Testis (tissue), 3 donors: ENCODE data around the gene ELL2. TPM values are rescaled to one million over a fixed set of nuclear protein-coding genes. Genes with fewer than 3 reads are reported as not detected.
A peak's percentile ranks its signal among the peaks of the same experiment; 100 is the strongest.

Experiments
- DNase-seq: peaks from one replicate; pipeline ENCODE4 v3.0.0-alpha.2; 2019
- H3K27ac ChIP-seq, 2 donors: fragments of 200-600 bp; sonication (generic); one replicate each; pipeline ENCODE4 v1.5.1; 2019
- H3K27me3 ChIP-seq: fragments of 200-600 bp; sonication (generic); one replicate; pipeline ENCODE4 v1.5.1; 2019
- H3K36me3 ChIP-seq: fragments of 200-600 bp; sonication (generic); one replicate; pipeline ENCODE4 v1.5.1; 2017; ENCODE audit warnings: low read depth; ENCODE audit errors: missing control alignments
- H3K4me1 ChIP-seq: fragments of 200-600 bp; sonication (generic); one replicate; pipeline ENCODE4 v1.5.1; 2019
- H3K4me3 ChIP-seq, 2 donors: fragments of 200-600 bp; sonication (generic); one replicate each; pipeline ENCODE4 v1.5.1; 2017 to 2019
- H3K9me3 ChIP-seq: fragments of 200-600 bp; sonication (generic); one replicate; pipeline ENCODE4 v1.5.1; 2017
- POLR2A ChIP-seq: fragments of 450-650 bp; IDR thresholded peaks from one replicate; pipeline ENCODE4 v1.6.1; 2017; ENCODE audit warnings: antibody characterized with exemption, mild to moderate bottlenecking, moderate library complexity
- WGBS, 2 donors: methylation state at CpG; one replicate each; pipeline ENCODE4 v1.1.5; 2018; 5-methylcytosine and 5-hydroxymethylcytosine counted together
- intact Hi-C: fragments of 100-400 bp; cut with DNase I; formaldehyde crosslinking; loops from one replicate; pipeline ENCODE4 v1.15.1; 2023; ENCODE audit warnings: low total_unique reads
- polyA plus RNA-seq: library from polyadenylated mRNA; stranded (reverse); fragments of 350-450 nt; fragmentation: Illumina TruSeq; extraction: RNeasy Lipid Tissue Mini Kit (QIAGEN cat#74804); gene quantifications from one replicate; pipeline ENCODE4 v1.2.3, GENCODE V29; 2014; ENCODE audit warnings: low read depth, low replicate concordance; ENCODE audit not compliant: insufficient read depth
- total RNA-seq, 2 donors: library from RNA; depleted of rRNA; stranded (reverse); fragments of >200 nt; gene quantifications; one replicate each; pipeline ENCODE4 v1.2.3, GENCODE V29; 2016
- TF ChIP-seq, protein P1 (sequence below), 3 experiments: fragments of 450-650 bp in 2 of 3; fragments of 200-600 bp in 1 of 3; sonication (generic) in 1 of 3; IDR thresholded peaks; one replicate each; pipeline ENCODE4 v1.5.1; 2016 to 2019; ENCODE audit warnings: antibody characterized with exemption in 3 of 3, mild to moderate bottlenecking in 2 of 3, moderate library complexity in 1 of 3

The ELL2 gene
- total and polyA plus RNA-seq, 3 donors from 2014 or later, result 32.1 to 87.3 (median 78.9) TPM

DNA sequence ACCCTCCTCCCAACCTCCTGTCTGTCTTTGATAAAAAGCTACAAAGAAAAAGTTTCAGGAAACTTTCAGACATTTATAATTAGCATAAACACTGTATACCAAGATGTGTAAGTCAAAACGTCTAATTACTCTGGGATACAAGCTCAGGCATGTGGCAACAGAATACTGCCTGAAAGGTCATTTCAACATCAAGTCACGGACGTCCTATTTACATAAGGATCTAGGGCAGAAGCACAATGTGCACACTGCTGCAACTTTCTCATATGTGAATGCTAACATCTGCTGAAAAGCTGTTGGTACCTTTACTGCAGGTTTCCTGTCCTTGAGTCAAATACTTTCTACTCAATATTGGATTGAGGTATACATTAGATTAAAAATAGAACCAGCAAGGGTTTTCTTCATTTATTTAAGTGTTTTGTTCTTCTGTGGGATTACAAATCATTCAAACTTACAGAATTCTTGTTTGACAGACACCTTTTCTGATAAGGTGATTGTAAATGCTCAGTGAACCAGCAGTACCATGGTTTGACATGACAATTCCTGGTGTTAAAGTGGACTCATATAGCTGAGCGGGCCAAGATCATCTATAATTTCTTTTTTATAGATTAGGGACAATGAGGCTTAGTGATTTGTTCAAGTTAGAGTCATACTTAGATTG is 36.8 kb downstream of the ELL2 start:
- Histone ChIP-seq H3K36me3 (no peaks in the 10 kb centered on the region), H3K4me1 (peaks cover 30% of the 10 kb centered on the region), H3K27me3 (no peaks in the 10 kb centered on the region), H3K4me3 (no peak overlapping the region), H3K27ac (peak overlapping the region; percentile 14 to 80), H3K9me3 (no peaks in the 10 kb centered on the region)
- WGBS, 2 donors, result 56 to 66% methylated on average over 4 of the region's 4 CpGs
- TF ChIP-seq, protein P1, sequence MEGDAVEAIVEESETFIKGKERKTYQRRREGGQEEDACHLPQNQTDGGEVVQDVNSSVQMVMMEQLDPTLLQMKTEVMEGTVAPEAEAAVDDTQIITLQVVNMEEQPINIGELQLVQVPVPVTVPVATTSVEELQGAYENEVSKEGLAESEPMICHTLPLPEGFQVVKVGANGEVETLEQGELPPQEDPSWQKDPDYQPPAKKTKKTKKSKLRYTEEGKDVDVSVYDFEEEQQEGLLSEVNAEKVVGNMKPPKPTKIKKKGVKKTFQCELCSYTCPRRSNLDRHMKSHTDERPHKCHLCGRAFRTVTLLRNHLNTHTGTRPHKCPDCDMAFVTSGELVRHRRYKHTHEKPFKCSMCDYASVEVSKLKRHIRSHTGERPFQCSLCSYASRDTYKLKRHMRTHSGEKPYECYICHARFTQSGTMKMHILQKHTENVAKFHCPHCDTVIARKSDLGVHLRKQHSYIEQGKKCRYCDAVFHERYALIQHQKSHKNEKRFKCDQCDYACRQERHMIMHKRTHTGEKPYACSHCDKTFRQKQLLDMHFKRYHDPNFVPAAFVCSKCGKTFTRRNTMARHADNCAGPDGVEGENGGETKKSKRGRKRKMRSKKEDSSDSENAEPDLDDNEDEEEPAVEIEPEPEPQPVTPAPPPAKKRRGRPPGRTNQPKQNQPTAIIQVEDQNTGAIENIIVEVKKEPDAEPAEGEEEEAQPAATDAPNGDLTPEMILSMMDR (IDR thresholded peaks at IDR 0.05), result no peak
- TF ChIP-seq POLR2A, result no peak
- intact Hi-C loops, result no loop called here
- no peak for DNase-seq

DNA sequence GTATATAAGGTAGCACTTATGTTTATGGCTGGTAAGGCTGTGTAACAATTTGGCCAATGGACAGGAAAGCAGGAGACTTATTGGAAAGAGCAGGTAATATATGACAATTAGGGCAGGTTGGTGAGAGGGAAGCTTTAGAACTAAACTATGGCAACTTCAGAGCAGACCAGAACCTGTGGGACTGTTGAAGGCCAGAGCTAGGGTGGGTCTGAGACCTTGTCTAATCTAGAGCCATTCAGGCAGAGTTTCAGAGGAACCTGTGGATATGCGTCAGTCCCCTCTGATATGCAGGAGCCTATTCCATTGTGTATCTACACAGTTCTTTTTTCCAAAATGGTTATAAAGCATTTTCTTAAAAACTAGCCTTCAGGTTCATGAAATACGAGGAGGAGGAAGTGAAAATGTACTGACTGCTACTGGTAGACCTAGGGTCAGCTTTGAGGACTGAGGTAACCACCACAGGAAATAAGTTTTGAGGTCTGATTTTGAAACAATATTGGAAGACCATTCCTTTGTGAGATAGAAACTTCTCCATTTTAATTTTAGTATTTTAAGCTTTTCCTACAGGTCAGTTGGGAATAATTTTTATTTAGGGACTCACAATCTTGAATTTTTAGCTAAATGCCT is 37.6 kb downstream of the ELL2 start:
- no peak for TF ChIP-seq POLR2A
- TF ChIP-seq, protein P1 (IDR thresholded peaks at IDR 0.05), result no peak
- Histone ChIP-seq H3K27ac (peak overlapping the region; percentile 66 to 80), H3K27me3 (no peaks in the 10 kb centered on the region), H3K4me3 (no peak overlapping the region), H3K36me3 (no peaks in the 10 kb centered on the region), H3K9me3 (no peaks in the 10 kb centered on the region), H3K4me1 (peaks cover 30% of the 10 kb centered on the region)
- 78 to 85% methylated on average over 2 of the region's 2 CpGs for WGBS, 2 donors
- DNase-seq, result no peak
- intact Hi-C loops, result no loop called here

DNA sequence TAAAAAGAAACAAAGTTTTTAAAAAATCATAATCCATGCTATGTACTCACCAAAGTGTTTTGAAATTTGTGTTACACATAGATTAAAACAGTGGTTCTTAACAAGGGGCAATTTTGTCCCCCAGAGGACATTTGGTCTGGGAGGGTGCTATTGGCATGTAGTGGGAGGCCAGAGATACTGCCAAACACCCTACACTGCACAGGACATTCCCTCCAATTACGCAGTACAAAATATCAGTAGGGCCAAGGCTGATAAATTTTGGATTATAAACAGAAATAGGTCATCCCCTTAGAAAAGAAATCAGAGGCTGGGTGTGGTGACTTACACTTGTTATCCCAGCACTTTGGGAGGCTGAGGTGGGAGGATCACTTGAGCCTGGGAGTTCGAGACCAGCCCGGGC is 38.9 kb downstream of the ELL2 start:
- peaks cover 40% of the 10 kb centered on the region for H3K4me1 ChIP-seq
- TF ChIP-seq POLR2A, result no peak
- no peaks in the 10 kb centered on the region for H3K36me3 ChIP-seq
- H3K27me3 ChIP-seq, result no peaks in the 10 kb centered on the region
- H3K9me3 ChIP-seq, result no peaks in the 10 kb centered on the region
- H3K4me3 ChIP-seq, result no peak overlapping the region
- intact Hi-C loops, result no loop called here
- peak; percentile 84 for DNase-seq
- H3K27ac ChIP-seq, result peak overlapping the region; percentile 77 to 80
- WGBS, 2 donors, result 48 to 77% methylated on average over 3 of the region's 3 CpGs

DNA sequence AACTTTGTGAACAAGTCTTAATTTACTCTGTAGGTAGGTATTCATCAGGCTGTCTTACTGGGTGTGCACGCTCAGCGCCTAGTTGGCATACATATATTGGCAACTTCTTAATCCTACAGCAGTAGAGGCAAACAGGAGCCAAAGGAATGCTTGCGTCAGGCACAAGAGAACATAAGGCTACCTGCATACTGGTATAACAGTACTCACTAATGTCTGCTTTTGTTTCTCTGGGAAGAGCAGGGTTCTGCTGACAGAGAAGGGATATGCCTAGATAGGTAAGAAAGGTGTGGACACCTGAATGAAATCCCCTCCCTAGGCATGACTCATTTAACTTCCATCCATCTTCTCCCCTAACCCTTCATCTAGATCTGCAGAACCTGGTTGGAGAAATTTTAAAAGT is 40.1 kb downstream of the ELL2 start:
- Histone ChIP-seq H3K9me3 (no peaks in the 10 kb centered on the region), H3K36me3 (no peaks in the 10 kb centered on the region), H3K4me3 (no peak overlapping the region), H3K27ac (peak overlapping the region; percentile 77 to 80), H3K27me3 (no peaks in the 10 kb centered on the region), H3K4me1 (peaks cover 53% of the 10 kb centered on the region)
- 95 to 96% methylated on average over 3 of the region's 3 CpGs for WGBS, 2 donors
- intact Hi-C loops, result no loop called here
- TF ChIP-seq, protein P1 (IDR thresholded peaks at IDR 0.05), result no peak
- TF ChIP-seq POLR2A, result no peak
- DNase-seq, result no peak

DNA sequence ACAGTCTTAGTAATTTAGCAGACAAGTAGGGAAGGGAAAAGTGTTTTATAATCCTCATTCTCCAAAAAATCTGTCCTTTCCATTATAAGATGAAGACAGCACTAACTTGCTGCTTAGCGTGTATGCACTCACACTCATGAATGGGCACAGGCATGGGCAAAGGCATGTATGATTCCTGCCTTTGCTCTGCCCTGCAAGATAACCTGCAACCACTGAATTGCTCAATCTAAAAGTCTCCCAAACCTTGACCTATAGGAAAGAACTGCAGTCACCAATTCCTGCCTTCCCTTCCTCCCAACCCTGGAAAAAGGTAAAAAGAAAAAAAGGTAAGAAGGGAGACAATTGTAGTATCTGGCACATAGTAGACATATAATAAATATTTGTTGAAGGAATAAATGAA is 40.8 kb downstream of the ELL2 start:
- Histone ChIP-seq H3K36me3 (no peaks in the 10 kb centered on the region), H3K27ac (peak overlapping the region; percentile 77 to 80), H3K27me3 (no peaks in the 10 kb centered on the region), H3K4me3 (no peak overlapping the region), H3K9me3 (no peaks in the 10 kb centered on the region), H3K4me1 (peaks cover 60% of the 10 kb centered on the region)
- intact Hi-C loops, result no loop called here
- TF ChIP-seq POLR2A, result no peak
- TF ChIP-seq, protein P1 (IDR thresholded peaks at IDR 0.05), result no peak
- DNase-seq, result no peak
- 94 to 95% methylated on average over 1 of the region's 1 CpG for WGBS, 2 donors
